Neural crest cell (in vitro differentiated cells): ENCODE measurements around the gene KRTAP9-3. TPM values are rescaled to one million over a fixed set of nuclear protein-coding genes. Genes with fewer than 3 reads are reported as not detected.
"Not testable (repeated sequence)": the region's sequence is repeated elsewhere in the genome, so short reads cannot be mapped to it uniquely, and the experiment has no call there.

Source experiments
- DNase-seq: peaks from one replicate; pipeline ENCODE4 v3.0.0; 2021; ENCODE audit warnings: low read depth, mixed read lengths, low spot score
- H3K27ac Mint-ChIP-seq: one replicate; pipeline ENCODE4 v1.8.0; 2021; ENCODE audit warnings: mild to moderate bottlenecking, mixed read lengths; ENCODE audit not compliant: unreplicated experiment
- H3K27me3 Mint-ChIP-seq: 2 replicates; pipeline ENCODE4 v1.8.0; 2021; ENCODE audit warnings: low read depth, mild to moderate bottlenecking, mixed read lengths
- H3K36me3 Mint-ChIP-seq: 2 replicates; pipeline ENCODE4 v1.8.0; 2021; ENCODE audit warnings: low read depth, mild to moderate bottlenecking, mixed read lengths
- H3K4me1 Mint-ChIP-seq: 2 replicates; pipeline ENCODE4 v1.8.0; 2021; ENCODE audit warnings: mixed read lengths
- H3K4me3 Mint-ChIP-seq: one replicate; pipeline ENCODE4 v1.8.0; 2021; ENCODE audit warnings: mild to moderate bottlenecking, mixed read lengths
- H3K9me3 Mint-ChIP-seq: 2 replicates; pipeline ENCODE4 v1.8.0; 2021; ENCODE audit warnings: mixed read lengths
- CTCF ChIP-seq: fragments of 200-600 bp; sonication (generic); conservative IDR thresholded peaks from 2 replicates; pipeline ENCODE4 v1.5.0; 2021; ENCODE audit warnings: antibody characterized with exemption, mild to moderate bottlenecking
- long read RNA-seq: library from polyadenylated mRNA; unstranded; transcript quantifications from one replicate; pipeline ENCODE4 v2.0.0, GENCODE V29; 2020
- total RNA-seq: library from RNA; stranded (reverse); gene quantifications from 2 replicates; pipeline ENCODE4 v1.2.1, GENCODE V29; 2021

KRTAP9-3 gene
- not detected in 2 replicates for total RNA-seq
- long read RNA-seq, result 0 reads

DNA sequence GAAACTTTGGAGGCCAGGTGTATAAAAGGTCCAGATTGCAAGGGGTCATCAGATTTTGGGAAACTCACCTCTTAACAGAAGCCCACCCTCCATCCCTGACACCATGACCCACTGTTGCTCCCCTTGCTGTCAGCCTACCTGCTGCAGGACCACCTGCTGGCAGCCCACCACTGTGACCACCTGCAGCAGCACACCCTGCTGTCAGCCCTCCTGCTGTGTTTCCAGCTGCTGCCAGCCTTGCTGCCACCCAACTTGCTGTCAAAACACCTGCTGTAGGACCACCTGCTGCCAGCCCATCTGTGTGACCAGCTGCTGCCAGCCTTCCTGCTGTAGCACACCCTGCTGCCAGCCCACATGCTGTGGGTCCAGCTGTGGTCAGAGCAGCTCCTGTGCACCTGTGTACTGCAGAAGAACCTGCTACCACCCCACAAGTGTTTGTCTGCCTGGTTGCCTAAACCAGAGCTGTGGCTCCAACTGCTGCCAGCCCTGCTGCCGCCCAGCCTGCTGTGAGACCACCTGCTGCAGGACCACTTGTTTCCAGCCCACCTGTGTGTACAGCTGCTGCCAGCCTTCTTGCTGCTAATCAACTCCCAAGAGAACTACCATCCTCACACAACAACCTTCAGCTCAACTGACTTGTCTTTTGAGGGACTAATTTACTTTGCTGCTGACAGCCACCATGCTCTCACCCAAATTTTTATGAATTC lies at the start of gene KRTAP9-3:
KRTAP9-3 (plus strand) TSS at position 51 of the 707 bp plus-strand sequence; CDS start at position 104, 53 bp downstream.
- not testable (repeated sequence) for H3K4me1 Mint-ChIP-seq, H3K9me3 Mint-ChIP-seq, H3K4me3 Mint-ChIP-seq, H3K36me3 Mint-ChIP-seq, H3K27ac Mint-ChIP-seq, DNase-seq
- peaks cover 69% of the 10 kb centered on the region for H3K27me3 Mint-ChIP-seq

- Mint-ChIP-seq H3K4me1 (no peaks in the 10 kb centered on the region), H3K27me3 (peaks cover 41% of the 10 kb centered on the region), H3K9me3 (no peaks in the 10 kb centered on the region), H3K36me3 (no peaks in the 10 kb centered on the region), H3K4me3 (no peak within 1 kb of the TSS), H3K27ac (no peak within 1 kb of the TSS)
- DNase-seq, result no peak
- TF ChIP-seq CTCF, result no peak
Measured at GRCh38 chr17:41184480-41184961, 47.7 kb upstream of the KRTAP9-3 start, which contains the start of gene KRTAP4-1. KRTAP4-1 (minus strand) TSS chr17:41184911; CDS start chr17:41184854, 57 bp downstream.

DNA sequence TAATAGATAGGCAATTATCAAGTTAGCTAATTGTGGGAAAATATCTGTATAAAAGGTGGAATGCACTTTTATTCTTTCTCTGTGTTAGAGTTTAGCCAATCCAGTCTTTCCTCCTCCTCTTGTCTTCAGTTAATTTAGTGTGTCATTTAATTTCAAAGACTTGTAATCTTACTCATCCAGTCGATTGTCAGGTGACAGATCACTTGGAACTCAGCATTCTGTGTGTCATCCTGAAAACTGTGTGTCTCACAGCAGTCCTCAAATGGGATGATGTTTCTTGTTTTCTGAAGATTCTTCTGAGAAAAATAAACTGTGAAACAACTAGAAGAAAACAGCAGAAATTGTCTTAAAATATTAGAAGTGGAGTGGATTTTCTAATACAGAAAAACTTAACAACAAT lies 47.2 kb upstream of the KRTAP9-3 start:
- Mint-ChIP-seq H3K27me3 (peaks cover 41% of the 10 kb centered on the region), H3K4me3 (no peak overlapping the region), H3K36me3 (no peaks in the 10 kb centered on the region), H3K27ac (no peak overlapping the region), H3K9me3 (no peaks in the 10 kb centered on the region), H3K4me1 (no peaks in the 10 kb centered on the region)
- DNase-seq, result no peak
- TF ChIP-seq CTCF, result no peak

DNA sequence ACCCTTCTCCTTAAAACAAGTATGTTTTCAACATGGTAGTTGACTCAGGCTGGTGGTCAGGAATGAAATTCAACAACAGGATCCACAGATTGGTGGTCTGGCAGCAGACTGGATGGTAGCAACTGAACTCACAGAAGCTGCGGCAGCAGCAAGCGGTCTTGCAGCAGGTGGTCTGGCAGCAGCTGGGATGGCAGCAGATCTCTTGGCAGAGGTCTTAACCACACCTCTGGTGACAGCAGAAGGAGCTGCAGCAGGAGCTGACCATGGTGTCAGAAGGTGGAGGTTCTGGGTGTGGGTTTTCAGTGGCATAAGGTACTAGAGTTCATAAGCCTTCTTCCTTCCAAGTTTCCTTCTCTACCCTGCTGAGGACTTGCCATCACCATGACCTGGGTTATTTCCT lies 45.4 kb upstream of the KRTAP9-3 start:
- peaks cover 52% of the 10 kb centered on the region for H3K27me3 Mint-ChIP-seq
- H3K4me3 Mint-ChIP-seq, result no peak overlapping the region
- no peaks in the 10 kb centered on the region for H3K36me3 Mint-ChIP-seq
- no peak for DNase-seq
- TF ChIP-seq CTCF, result no peak
- no peaks in the 10 kb centered on the region for H3K9me3 Mint-ChIP-seq
- no peak overlapping the region for H3K27ac Mint-ChIP-seq
- no peaks in the 10 kb centered on the region for H3K4me1 Mint-ChIP-seq

DNA sequence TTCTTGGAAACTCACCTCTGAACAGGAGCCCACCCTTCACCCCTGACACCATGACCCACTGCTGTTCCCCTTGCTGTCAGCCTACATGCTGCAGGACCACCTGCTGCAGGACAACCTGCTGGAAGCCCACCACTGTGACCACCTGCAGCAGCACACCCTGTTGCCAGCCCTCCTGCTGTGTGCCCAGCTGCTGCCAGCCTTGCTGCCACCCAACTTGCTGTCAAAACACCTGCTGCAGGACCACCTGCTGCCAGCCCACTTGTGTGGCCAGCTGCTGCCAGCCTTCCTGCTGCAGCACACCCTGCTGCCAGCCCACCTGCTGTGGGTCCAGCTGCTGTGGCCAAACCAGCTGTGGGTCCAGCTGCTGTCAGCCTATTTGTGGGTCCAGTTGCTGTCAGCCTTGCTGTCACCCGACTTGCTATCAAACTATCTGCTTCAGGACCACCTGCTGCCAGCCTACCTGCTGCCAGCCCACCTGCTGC lies 42.4 kb upstream of the KRTAP9-3 start, which contains the start of gene KRTAP9-1:
KRTAP9-1 (plus strand) TSS at position 51 of the 482 bp plus-strand sequence; CDS start at position 51, 0 bp downstream.
- DNase-seq, H3K4me3 Mint-ChIP-seq, H3K27ac Mint-ChIP-seq, H3K4me1 Mint-ChIP-seq, H3K36me3 Mint-ChIP-seq, H3K9me3 Mint-ChIP-seq: not testable (repeated sequence)
- H3K27me3 Mint-ChIP-seq, result peaks cover 57% of the 10 kb centered on the region

DNA sequence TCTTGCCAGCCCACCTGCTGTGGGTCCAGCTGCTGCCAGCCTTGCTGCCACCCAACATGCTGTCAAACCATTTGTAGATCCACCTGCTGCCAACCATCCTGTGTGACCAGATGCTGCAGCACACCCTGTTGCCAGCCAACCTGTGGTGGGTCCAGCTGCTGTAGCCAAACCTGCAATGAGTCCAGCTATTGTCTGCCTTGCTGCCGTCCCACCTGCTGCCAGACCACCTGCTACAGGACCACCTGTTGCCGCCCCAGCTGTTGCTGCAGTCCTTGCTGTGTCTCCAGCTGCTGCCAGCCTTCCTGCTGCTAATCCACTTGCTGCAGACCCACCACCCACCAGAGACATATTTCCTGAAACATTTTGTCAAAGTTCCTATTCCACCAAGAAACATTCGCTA lies 41.9 kb upstream of the KRTAP9-3 start:
- Mint-ChIP-seq H3K36me3 (no peaks in the 10 kb centered on the region), H3K4me1 (no peaks in the 10 kb centered on the region), H3K9me3 (peaks cover 3% of the 10 kb centered on the region), H3K27me3 (peaks cover 54% of the 10 kb centered on the region), H3K4me3 (no peak overlapping the region), H3K27ac (no peak overlapping the region)
- DNase-seq, result no peak
- TF ChIP-seq CTCF, result no peak
